SK-N-SH treated with all-trans-retinoic acid at 6 μM for 48 hours (cell line): ENCODE measurements around the gene GNPTG.

Experiments used
- ATAC-seq: fragments of 200-7000 bp; cut with Tn5 transposase; 3 replicates; pipeline ENCODE4 v1.9.1; 2020; ENCODE audit warnings: mild to moderate bottlenecking, moderate library complexity
- ARNTL ChIP-seq: fragments of 450-650 bp; formaldehyde crosslinking; IDR thresholded peaks from 2 replicates; pipeline ENCODE4 v1.5.0; 2020; ENCODE audit warnings: low read depth, mild to moderate bottlenecking, moderate library complexity, borderline replicate concordance
- BACH2 ChIP-seq: fragments of 250-450 bp; sonication (Bioruptor Pico); IDR thresholded peaks from 2 replicates; pipeline ENCODE4 v1.9.0; 2021; ENCODE audit warnings: mild to moderate bottlenecking, borderline replicate concordance
- CREB5 ChIP-seq: fragments of 250-450 bp; sonication (Bioruptor Pico); IDR thresholded peaks from 2 replicates; pipeline ENCODE4 v1.5.1; 2020; ENCODE audit warnings: low read depth, mild to moderate bottlenecking, moderate library complexity
- CSDC2 ChIP-seq: fragments of 250-450 bp; sonication (Bioruptor Pico); IDR thresholded peaks from 2 replicates; pipeline ENCODE4 v1.5.0; 2020; ENCODE audit warnings: mild to moderate bottlenecking, moderate library complexity
- CSRNP3 ChIP-seq: fragments of 250-450 bp; sonication (Bioruptor Pico); IDR thresholded peaks from 2 replicates; pipeline ENCODE4 v1.5.1; 2021; ENCODE audit warnings: mild to moderate bottlenecking, moderate library complexity
- ESRRG ChIP-seq: fragments of 250-450 bp; sonication (Bioruptor Pico); IDR thresholded peaks from 2 replicates; pipeline ENCODE4 v1.6.1; 2021; ENCODE audit warnings: mild to moderate bottlenecking
- ISL1 ChIP-seq: fragments of 250-450 bp; sonication (Bioruptor Pico); IDR thresholded peaks from 2 replicates; pipeline ENCODE4 v2.1.2; 2022; ENCODE audit warnings: mild to moderate bottlenecking, moderate library complexity
- OSR1 ChIP-seq: fragments of 250-450 bp; sonication (Bioruptor Pico); IDR thresholded peaks from 2 replicates; pipeline ENCODE4 v1.8.0; 2022; ENCODE audit warnings: moderate library complexity, mild to moderate bottlenecking, inconsistent platforms
- POU6F1 ChIP-seq: fragments of 250-450 bp; sonication (Bioruptor Pico); IDR thresholded peaks from 2 replicates; pipeline ENCODE4 v1.8.0; 2021; ENCODE audit warnings: low read depth, mild to moderate bottlenecking, moderate library complexity, borderline replicate concordance
- PPARA ChIP-seq: fragments of 250-450 bp; sonication (Bioruptor Pico); IDR thresholded peaks from 2 replicates; pipeline ENCODE4 v1.5.0; 2020; ENCODE audit warnings: mild to moderate bottlenecking, borderline replicate concordance
- RARB ChIP-seq: fragments of 250-450 bp; sonication (Bioruptor Pico); IDR thresholded peaks from 2 replicates; pipeline ENCODE4 v1.8.0; 2021; ENCODE audit warnings: mild to moderate bottlenecking, moderate library complexity
- SNAI2 ChIP-seq: fragments of 250-450 bp; sonication (Bioruptor Pico); IDR thresholded peaks from 2 replicates; pipeline ENCODE4 v1.5.0; 2020; ENCODE audit warnings: mild to moderate bottlenecking, moderate library complexity
- TCF4 ChIP-seq: fragments of 250-450 bp; sonication (Bioruptor Pico); IDR thresholded peaks from 2 replicates; pipeline ENCODE4 v1.8.0; 2021; ENCODE audit warnings: mild to moderate bottlenecking, moderate library complexity, borderline replicate concordance
- ZC3H10 ChIP-seq: fragments of 250-450 bp; sonication (Bioruptor Pico); IDR thresholded peaks from 2 replicates; pipeline ENCODE4 v1.5.1; 2021; ENCODE audit warnings: mild to moderate bottlenecking, moderate library complexity
- ZFP3 ChIP-seq: fragments of 250-450 bp; sonication (Bioruptor Pico); IDR thresholded peaks from 2 replicates; pipeline ENCODE4 v1.5.0; 2020; ENCODE audit warnings: mild to moderate bottlenecking, moderate library complexity
- ZFP30 ChIP-seq: fragments of 450-650 bp; formaldehyde crosslinking; IDR thresholded peaks from 2 replicates; pipeline ENCODE4 v1.5.0; 2022; ENCODE audit warnings: mild to moderate bottlenecking, moderate library complexity
- ZNF565 ChIP-seq: fragments of 450-650 bp; formaldehyde crosslinking; conservative IDR thresholded peaks from 2 replicates; pipeline ENCODE4 v1.5.0; 2020; ENCODE audit warnings: low read depth, mild to moderate bottlenecking, moderate library complexity
- ZNF8 ChIP-seq: fragments of 450-650 bp; formaldehyde crosslinking; IDR thresholded peaks from 2 replicates; pipeline ENCODE4 v1.5.0; 2020; ENCODE audit warnings: mild to moderate bottlenecking, moderate library complexity
- TF ChIP-seq, protein P1 (sequence below): fragments of 250-450 bp; sonication (Bioruptor Pico); IDR thresholded peaks from 2 replicates; pipeline ENCODE4 v1.8.0; 2020; ENCODE audit warnings: mild to moderate bottlenecking, moderate library complexity, borderline replicate concordance
- TF ChIP-seq, protein P2 (sequence below): fragments of 250-450 bp; sonication (Bioruptor Pico); IDR thresholded peaks from 2 replicates; pipeline ENCODE4 v1.5.0; 2020; ENCODE audit warnings: mild to moderate bottlenecking, moderate library complexity

Gene GNPTG

GRCh38 chr16:1394367-1394951, 42.7 kb downstream of the GNPTG start:
- ATAC-seq = no peak
- TF ChIP-seq TCF4 = no peak
- TF ChIP-seq CREB5 = no peak
- no peak for TF ChIP-seq ZNF8
- TF ChIP-seq SNAI2 (CRISPR knock-in tag) = no peak
- TF ChIP-seq POU6F1 (CRISPR knock-in tag) = no peak
- TF ChIP-seq BACH2 = no peak
- no peak for TF ChIP-seq PPARA (CRISPR knock-in tag)
- no peak for TF ChIP-seq RARB (CRISPR knock-in tag)
- TF ChIP-seq, protein P1, sequence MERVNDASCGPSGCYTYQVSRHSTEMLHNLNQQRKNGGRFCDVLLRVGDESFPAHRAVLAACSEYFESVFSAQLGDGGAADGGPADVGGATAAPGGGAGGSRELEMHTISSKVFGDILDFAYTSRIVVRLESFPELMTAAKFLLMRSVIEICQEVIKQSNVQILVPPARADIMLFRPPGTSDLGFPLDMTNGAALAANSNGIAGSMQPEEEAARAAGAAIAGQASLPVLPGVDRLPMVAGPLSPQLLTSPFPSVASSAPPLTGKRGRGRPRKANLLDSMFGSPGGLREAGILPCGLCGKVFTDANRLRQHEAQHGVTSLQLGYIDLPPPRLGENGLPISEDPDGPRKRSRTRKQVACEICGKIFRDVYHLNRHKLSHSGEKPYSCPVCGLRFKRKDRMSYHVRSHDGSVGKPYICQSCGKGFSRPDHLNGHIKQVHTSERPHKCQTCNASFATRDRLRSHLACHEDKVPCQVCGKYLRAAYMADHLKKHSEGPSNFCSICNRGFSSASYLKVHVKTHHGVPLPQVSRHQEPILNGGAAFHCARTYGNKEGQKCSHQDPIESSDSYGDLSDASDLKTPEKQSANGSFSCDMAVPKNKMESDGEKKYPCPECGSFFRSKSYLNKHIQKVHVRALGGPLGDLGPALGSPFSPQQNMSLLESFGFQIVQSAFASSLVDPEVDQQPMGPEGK (CRISPR knock-in tag) = no peak
- TF ChIP-seq ZFP30 (CRISPR knock-in tag) = no peak
- TF ChIP-seq ZNF565 (CRISPR knock-in tag) = no peak
- no peak for TF ChIP-seq ARNTL
- TF ChIP-seq ISL1 (CRISPR knock-in tag) = no peak
- TF ChIP-seq ZFP3 = no peak
- no peak for TF ChIP-seq CSRNP3 (CRISPR knock-in tag)
- no peak for TF ChIP-seq ESRRG (CRISPR knock-in tag)
- TF ChIP-seq ZC3H10 (CRISPR knock-in tag) = no peak
- TF ChIP-seq OSR1 (CRISPR knock-in tag) = no peak
- TF ChIP-seq CSDC2 (CRISPR knock-in tag) = no peak

GRCh38 chr16:1395444-1396031, 43.8 kb downstream of the GNPTG start:
- no peak for ATAC-seq
- TF ChIP-seq, protein P1 (CRISPR knock-in tag) = no peak
- TF ChIP-seq POU6F1 (CRISPR knock-in tag) (no peak), SNAI2 (CRISPR knock-in tag) (no peak), TCF4 (no peak), ZNF8 (no peak)
- TF ChIP-seq, protein P2, sequence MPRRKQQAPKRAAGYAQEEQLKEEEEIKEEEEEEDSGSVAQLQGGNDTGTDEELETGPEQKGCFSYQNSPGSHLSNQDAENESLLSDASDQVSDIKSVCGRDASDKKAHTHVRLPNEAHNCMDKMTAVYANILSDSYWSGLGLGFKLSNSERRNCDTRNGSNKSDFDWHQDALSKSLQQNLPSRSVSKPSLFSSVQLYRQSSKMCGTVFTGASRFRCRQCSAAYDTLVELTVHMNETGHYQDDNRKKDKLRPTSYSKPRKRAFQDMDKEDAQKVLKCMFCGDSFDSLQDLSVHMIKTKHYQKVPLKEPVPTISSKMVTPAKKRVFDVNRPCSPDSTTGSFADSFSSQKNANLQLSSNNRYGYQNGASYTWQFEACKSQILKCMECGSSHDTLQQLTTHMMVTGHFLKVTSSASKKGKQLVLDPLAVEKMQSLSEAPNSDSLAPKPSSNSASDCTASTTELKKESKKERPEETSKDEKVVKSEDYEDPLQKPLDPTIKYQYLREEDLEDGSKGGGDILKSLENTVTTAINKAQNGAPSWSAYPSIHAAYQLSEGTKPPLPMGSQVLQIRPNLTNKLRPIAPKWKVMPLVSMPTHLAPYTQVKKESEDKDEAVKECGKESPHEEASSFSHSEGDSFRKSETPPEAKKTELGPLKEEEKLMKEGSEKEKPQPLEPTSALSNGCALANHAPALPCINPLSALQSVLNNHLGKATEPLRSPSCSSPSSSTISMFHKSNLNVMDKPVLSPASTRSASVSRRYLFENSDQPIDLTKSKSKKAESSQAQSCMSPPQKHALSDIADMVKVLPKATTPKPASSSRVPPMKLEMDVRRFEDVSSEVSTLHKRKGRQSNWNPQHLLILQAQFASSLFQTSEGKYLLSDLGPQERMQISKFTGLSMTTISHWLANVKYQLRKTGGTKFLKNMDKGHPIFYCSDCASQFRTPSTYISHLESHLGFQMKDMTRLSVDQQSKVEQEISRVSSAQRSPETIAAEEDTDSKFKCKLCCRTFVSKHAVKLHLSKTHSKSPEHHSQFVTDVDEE (CRISPR knock-in tag) = no peak
- TF ChIP-seq, all 23 proteins: peak for 0
